Esophagus squamous epithelium (tissue), 4 donors: ENCODE data around the gene PRKG1.

Source experiments
- CTCF ChIP-seq, 6 experiments: fragments of 450-650 bp in 4 of 6; fragments of 200-600 bp in 2 of 6; sonication (generic) in 2 of 6; IDR thresholded peaks; one replicate each; pipeline ENCODE4 v1.5.1; 2016 to 2019; ENCODE audit warnings: antibody characterized with exemption in 6 of 6, mild to moderate bottlenecking in 4 of 6, moderate library complexity in 4 of 6
- POLR2A ChIP-seq, 4 donors: fragments of 450-650 bp; IDR thresholded peaks; one replicate each; pipeline ENCODE4 v1.6.1; 2017; ENCODE audit warnings: antibody characterized with exemption in 4 of 4, mild to moderate bottlenecking in 4 of 4, moderate library complexity in 3 of 4

- TF ChIP-seq CTCF (IDR thresholded peaks at IDR 0.05) (no peak), POLR2A (IDR thresholded peaks at IDR 0.05) (no peak)
Measured at GRCh38 chr10:51502124-51502523, 427.8 kb downstream of the PRKG1 start.
